HG03457 (cell line): ENCODE data around the gene SMYD3.

Source experiments
- ATAC-seq: cut with Tn5 transposase; IDR thresholded peaks from one replicate; pipeline ENCODE4 v1.9.1; 2021; ENCODE audit warnings: moderate number of reproducible peaks; ENCODE audit not compliant: unreplicated experiment

SMYD3 gene

DNA sequence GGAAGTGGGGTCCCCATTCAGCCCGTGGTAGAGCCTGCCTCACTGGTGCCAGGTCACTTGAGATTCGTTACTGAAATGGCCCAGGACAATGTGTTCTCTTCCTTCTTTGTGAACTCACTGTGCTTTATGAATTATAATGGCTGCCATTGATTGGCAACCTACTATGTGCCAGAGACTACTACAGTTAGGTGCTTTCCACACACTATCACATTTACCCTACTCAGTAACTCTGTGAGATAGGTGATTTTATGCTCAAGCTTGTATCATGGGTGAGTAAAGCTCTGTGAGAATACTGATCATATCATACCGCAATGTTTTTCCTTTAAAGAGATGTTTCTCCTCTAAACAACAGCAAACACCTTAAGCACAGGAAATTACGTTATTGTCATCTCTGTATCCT, 225.9 kb downstream of the SMYD3 start:
- no peak for ATAC-seq

GRCh38 chr1:246280551-246280950, 226.5 kb downstream of the SMYD3 start:
- ATAC-seq, result no peak

DNA sequence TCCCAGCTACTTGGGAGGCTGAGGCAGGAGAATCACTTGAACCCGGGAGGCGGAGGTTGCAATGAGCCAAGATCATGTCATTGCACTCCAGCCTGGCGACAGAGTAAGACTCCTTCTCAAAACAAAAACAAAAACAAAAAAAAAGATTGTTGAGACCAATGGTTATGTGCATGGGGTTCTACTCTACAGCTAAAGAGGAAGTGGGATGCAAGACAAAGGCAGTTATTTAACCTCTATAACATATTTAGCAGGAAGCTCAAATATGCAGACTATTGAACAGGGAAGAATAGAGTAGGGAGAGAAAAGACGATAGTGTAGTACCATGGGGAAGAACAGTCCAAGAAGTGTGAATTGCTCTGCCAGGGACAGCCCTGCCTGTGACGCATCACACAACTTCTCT, 227.7 kb downstream of the SMYD3 start:
- ATAC-seq, result no peak

DNA sequence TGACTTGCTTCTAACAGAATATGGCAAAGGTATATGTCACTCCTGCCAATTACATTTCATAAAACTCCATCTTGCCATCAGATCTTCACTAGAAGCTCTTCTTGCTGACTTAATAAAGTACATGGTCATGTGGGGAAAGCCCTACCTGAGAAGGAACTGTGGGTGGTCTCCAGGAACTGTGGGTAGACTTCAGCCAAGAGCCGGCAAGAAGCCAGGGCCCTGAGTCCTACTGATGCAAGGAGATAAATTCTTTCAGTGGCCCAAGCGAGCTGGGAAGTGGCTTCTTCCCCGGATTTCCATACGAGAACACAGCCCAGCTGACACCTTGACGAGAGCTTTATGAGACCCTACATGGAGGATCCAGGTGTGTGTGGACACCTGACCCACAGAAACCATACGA, 228.7 kb downstream of the SMYD3 start:
- no peak for ATAC-seq

GRCh38 chr1:246275036-246275435, 232.0 kb downstream of the SMYD3 start:
- no peak for ATAC-seq

GRCh38 chr1:246274186-246274585, 232.9 kb downstream of the SMYD3 start:
- no peak for ATAC-seq

GRCh38 chr1:246271516-246271915, 235.6 kb downstream of the SMYD3 start:
- no peak for ATAC-seq

GRCh38 chr1:246270236-246270635, 236.8 kb downstream of the SMYD3 start:
- peak; percentile 69 for ATAC-seq

DNA sequence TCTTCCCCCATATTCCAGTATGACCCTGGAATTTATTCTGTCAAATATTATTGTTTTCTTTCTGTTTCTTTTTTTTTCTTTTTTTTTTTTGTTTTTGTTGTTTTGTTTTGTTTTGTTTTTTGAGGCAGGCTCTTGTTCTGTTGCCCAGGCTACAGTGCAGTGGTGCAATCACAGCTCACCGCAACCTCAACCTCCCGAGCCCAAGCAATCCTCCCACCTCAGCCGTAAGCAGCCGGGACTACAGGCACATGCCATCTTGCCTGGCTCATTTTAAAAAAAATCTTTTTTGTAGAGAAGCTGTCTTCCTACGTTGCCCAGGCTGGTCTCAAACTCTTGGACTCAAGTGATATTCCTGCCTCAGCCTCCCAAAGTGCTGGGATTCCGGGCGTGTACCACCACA, 237.6 kb downstream of the SMYD3 start:
- no peak for ATAC-seq

DNA sequence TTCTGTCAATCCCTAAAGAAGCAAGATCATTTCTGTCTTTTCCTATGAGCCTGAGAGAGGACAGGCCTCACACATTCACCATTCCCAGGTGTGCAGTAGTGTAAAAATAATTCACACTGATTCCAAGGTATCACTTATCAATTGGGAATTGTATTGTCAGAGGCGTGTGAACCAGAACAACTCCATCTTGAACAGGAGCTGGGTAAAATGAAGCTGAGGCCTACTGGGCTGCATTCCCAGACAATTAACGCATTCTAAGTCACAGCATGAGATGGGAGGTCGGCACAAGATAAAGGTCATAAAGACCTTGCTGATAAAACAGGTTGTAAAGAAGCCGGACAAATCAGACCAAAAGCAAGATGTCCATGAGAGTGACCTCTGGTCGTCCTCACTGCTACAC, 239.2 kb downstream of the SMYD3 start:
- no peak for ATAC-seq

GRCh38 chr1:246267426-246267825, 239.7 kb downstream of the SMYD3 start:
- ATAC-seq, result no peak

GRCh38 chr1:246265481-246265880, 241.6 kb downstream of the SMYD3 start:
- no peak for ATAC-seq

GRCh38 chr1:246262281-246262680, 244.8 kb downstream of the SMYD3 start:
- no peak for ATAC-seq

DNA sequence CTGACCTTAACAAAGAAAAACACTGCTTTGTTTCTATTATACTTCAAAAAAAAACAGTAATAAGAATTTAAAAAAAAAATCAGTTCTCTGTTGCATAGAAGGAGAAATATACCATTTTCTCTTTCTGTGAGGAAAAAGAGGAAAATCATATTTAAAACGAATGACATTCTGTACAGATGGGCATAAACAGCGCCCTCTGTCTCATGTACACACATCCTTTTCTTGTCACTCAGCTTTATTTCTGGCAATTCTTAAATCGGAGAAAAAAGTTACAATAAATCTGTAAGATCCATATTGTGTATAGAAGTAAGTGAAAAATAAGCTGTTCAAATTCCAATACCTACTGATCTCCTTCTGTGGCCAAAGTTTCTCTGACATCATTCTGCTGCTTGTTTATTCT, 245.4 kb downstream of the SMYD3 start:
- no peak for ATAC-seq

- no peak for ATAC-seq
Measured at GRCh38 chr1:246258250-246258649, 248.8 kb downstream of the SMYD3 start.

- no peak for ATAC-seq
Measured at GRCh38 chr1:246255773-246256172, 251.3 kb downstream of the SMYD3 start.

- ATAC-seq, result no peak
Measured at GRCh38 chr1:246254854-246255253, 252.2 kb downstream of the SMYD3 start.

DNA sequence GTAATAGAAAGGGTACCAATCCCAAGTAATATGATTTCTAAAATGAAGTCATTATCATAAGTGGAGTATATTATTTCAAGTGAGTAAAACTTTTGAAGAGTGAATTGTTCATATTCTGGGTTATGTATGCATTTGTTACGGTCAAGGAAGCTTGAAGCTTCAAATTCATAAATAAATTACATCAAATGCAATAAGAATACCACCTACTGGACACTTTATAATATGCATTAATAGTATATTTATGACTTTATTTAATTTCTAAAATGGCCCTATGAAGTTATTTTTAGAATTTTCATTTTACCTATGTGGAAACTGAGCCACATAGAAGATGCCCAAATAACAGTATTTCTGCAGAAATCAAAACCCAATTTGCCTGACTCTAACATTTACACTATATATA, 260.6 kb downstream of the SMYD3 start:
- ATAC-seq, result no peak

- no peak for ATAC-seq
Measured at GRCh38 chr1:246245541-246245940, 261.5 kb downstream of the SMYD3 start.

DNA sequence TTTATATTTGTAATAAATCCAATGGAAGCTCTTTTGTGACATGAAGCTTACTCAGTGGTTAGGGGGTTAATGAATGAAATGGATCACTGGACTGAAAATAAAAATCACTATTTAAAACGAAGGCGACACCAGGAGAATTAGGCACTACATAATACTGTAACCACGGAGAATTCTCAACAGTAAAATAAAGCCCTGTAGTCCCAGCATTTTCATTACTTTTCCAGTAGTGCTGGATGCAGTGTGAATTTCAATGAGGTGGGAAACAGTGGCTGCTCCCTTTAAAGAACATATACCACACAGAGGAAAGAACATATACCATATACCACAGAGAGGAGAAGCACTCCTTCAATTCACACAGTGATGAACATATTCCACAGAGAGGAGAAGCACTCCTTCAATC, 275.0 kb downstream of the SMYD3 start:
- no peak for ATAC-seq

GRCh38 chr1:246226041-246226440, 281.0 kb downstream of the SMYD3 start:
- no peak for ATAC-seq

- ATAC-seq, result no peak
Measured at GRCh38 chr1:246221485-246222255, 285.4 kb downstream of the SMYD3 start.

DNA sequence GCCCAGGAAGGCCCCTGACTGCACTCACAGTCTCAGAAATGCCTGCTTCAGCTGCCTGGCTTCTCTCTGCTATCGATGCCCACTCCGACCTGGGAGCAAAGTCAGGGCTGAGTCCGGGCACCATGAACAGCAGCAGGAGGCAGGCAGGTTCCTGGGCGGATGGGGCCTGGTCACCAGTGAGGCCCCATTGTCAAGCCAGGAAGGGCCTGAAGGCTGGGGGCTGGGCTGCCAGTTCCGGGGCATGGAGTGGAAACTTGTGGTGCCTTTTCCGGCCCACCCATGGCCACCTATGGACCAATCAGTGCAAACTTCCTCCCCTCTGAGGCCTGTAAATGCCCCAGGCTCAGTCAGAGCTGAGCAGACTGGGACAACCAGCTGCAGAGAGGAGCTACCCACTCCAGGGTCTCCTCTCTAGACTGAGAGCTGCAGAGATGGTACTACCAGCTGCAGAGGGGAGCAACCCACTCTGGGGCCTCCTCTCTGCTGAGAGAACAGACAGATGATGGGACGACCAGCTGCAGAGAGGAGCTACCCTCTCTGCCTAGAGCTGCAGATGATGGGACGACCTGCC, 286.5 kb downstream of the SMYD3 start:
- no peak for ATAC-seq
